ENCODE measurements around the gene UNC45A. TPM values are rescaled to one million over a fixed set of nuclear protein-coding genes. Genes with fewer than 3 reads are reported as not detected.
"Not testable (repeated sequence)": the region's sequence is repeated elsewhere in the genome, so short reads cannot be mapped to it uniquely, and the experiment has no call there.

Gene UNC45A
- total RNA-seq, 4 donors from 2014 or later = 45.6 to 78.4 (median 55.3) TPM

- no peak overlapping the region for H3K27ac ChIP-seq
- no peak overlapping the region for H3K4me3 ChIP-seq
- DNase-seq = no peak
- H3K9me3 ChIP-seq = no peaks in the 10 kb centered on the region
- peaks cover 0 to 54% (median 0%) of the 10 kb centered on the region in 3 donors for H3K36me3 ChIP-seq
- H3K27me3 ChIP-seq = no peaks in the 10 kb centered on the region
- peaks cover 0 to 15% (median 10%) of the 10 kb centered on the region in 4 donors for H3K4me1 ChIP-seq
- TF ChIP-seq CTCF (IDR thresholded peaks at IDR 0.05) (no peak), POLR2A (IDR thresholded peaks at IDR 0.05) (no peak)
Observed at GRCh38 chr15:90905306-90906180, 29.5 kb upstream of the UNC45A start.

- Histone ChIP-seq H3K9me3 (no peaks in the 10 kb centered on the region), H3K4me3 (no peak overlapping the region), H3K36me3 (peaks cover 0 to 62% (median 0%) of the 10 kb centered on the region in 3 donors), H3K27ac (no peak overlapping the region), H3K27me3 (no peaks in the 10 kb centered on the region), H3K4me1 (peaks cover 0 to 15% (median 10%) of the 10 kb centered on the region in 4 donors)
- no peak for DNase-seq
- no peak for TF ChIP-seq POLR2A (IDR thresholded peaks at IDR 0.05)
- no peak for TF ChIP-seq CTCF (IDR thresholded peaks at IDR 0.05)
Observed at GRCh38 chr15:90906181-90906849, 28.8 kb upstream of the UNC45A start.

GRCh38 chr15:90907051-90907660 lies 27.9 kb upstream of the UNC45A start:
- no peak overlapping the region for H3K27ac ChIP-seq
- DNase-seq = no peak
- no peaks in the 10 kb centered on the region for H3K9me3 ChIP-seq
- H3K36me3 ChIP-seq = peaks cover 0 to 70% (median 0%) of the 10 kb centered on the region in 3 donors
- H3K4me1 ChIP-seq = peaks cover 0 to 9% (median 7%) of the 10 kb centered on the region in 4 donors
- H3K27me3 ChIP-seq = no peaks in the 10 kb centered on the region
- no peak for TF ChIP-seq CTCF (IDR thresholded peaks at IDR 0.05)
- no peak for TF ChIP-seq POLR2A (IDR thresholded peaks at IDR 0.05)
- no peak overlapping the region for H3K4me3 ChIP-seq

- no peak overlapping the region for H3K4me3 ChIP-seq
- H3K36me3 ChIP-seq = peaks cover 0 to 78% (median 0%) of the 10 kb centered on the region in 3 donors
- no peak for DNase-seq
- H3K27me3 ChIP-seq = no peaks in the 10 kb centered on the region
- peaks cover 0 to 9% (median 7%) of the 10 kb centered on the region in 4 donors for H3K4me1 ChIP-seq
- no peaks in the 10 kb centered on the region for H3K9me3 ChIP-seq
- H3K27ac ChIP-seq = no peak overlapping the region
- TF ChIP-seq CTCF (IDR thresholded peaks at IDR 0.05) = no peak
- no peak for TF ChIP-seq POLR2A (IDR thresholded peaks at IDR 0.05)
Observed at GRCh38 chr15:90907838-90908507, 27.1 kb upstream of the UNC45A start.

- not testable (repeated sequence) for H3K4me1 ChIP-seq, H3K27ac ChIP-seq, DNase-seq, H3K9me3 ChIP-seq, H3K27me3 ChIP-seq, H3K4me3 ChIP-seq
- H3K36me3 ChIP-seq = peaks cover 0 to 93% (median 0%) of the 10 kb centered on the region in 3 donors
Observed at GRCh38 chr15:90909449-90909848, 25.6 kb upstream of the UNC45A start.
